Gastroesophageal sphincter (tissue), 3 donors: ENCODE data around the gene CCDC197.

ENCODE experiments used
- CTCF ChIP-seq, 4 experiments: fragments of 200-600 bp in 2 of 4; fragments of 450-650 bp in 2 of 4; sonication (generic) in 1 of 4; IDR thresholded peaks; one replicate each; pipeline ENCODE4 v1.5.1; 2017 to 2019; ENCODE audit warnings: antibody characterized with exemption in 4 of 4, mild to moderate bottlenecking in 2 of 4, moderate library complexity in 2 of 4
- EP300 ChIP-seq: sonication (generic); formaldehyde crosslinking; IDR thresholded peaks from one replicate; pipeline ENCODE4 v1.6.1; 2017; ENCODE audit warnings: antibody characterized with exemption, mild to moderate bottlenecking

GRCh38 chr14:94054401-94054800 lies 57.3 kb downstream of the CCDC197 start:
- TF ChIP-seq EP300 (no peak), CTCF (IDR thresholded peaks at IDR 0.05) (no peak)
